Stimulated activated naive CD8-positive, alpha-beta T cell treated with anti-CD3 and anti-CD28 coated beads, Interleukin-15, amount 100 ng/mL, for 72 hours (primary cell): ENCODE measurements around the gene CABP2.
"Not testable (repeated sequence)": the region's sequence is repeated elsewhere in the genome, so short reads cannot be mapped to it uniquely, and the experiment has no call there.

Source experiments
- ATAC-seq: fragments of 150-1000 bp; cut with Tn5 transposase; 2 replicates; pipeline ENCODE4 v1.10.0; 2021; ENCODE audit warnings: mild to moderate bottlenecking, moderate library complexity
- DNase-seq, 2 donors: peaks; one replicate each; pipeline ENCODE4 v3.0.0; 2021 to 2022
- H3K27ac Mint-ChIP-seq, 2 donors: one replicate each; pipeline ENCODE4 v1.8.0; 2022; ENCODE audit warnings: mild to moderate bottlenecking in 2 of 2, mixed read lengths in 2 of 2, moderate library complexity in 2 of 2
- H3K27me3 Mint-ChIP-seq: one replicate; pipeline ENCODE4 v1.8.0; 2022; ENCODE audit warnings: mixed read lengths
- H3K4me1 Mint-ChIP-seq: one replicate; pipeline ENCODE4 v1.8.0; 2022; ENCODE audit warnings: mild to moderate bottlenecking, mixed read lengths
- H3K4me3 Mint-ChIP-seq, 2 donors: one replicate each; pipeline ENCODE4 v1.8.0; 2022; ENCODE audit warnings: mild to moderate bottlenecking in 2 of 2, mixed read lengths in 2 of 2, moderate library complexity in 1 of 2
- H3K9me3 Mint-ChIP-seq, 2 donors: one replicate each; pipeline ENCODE4 v1.8.0; 2022; ENCODE audit warnings: mixed read lengths in 2 of 2

CABP2 gene

DNA sequence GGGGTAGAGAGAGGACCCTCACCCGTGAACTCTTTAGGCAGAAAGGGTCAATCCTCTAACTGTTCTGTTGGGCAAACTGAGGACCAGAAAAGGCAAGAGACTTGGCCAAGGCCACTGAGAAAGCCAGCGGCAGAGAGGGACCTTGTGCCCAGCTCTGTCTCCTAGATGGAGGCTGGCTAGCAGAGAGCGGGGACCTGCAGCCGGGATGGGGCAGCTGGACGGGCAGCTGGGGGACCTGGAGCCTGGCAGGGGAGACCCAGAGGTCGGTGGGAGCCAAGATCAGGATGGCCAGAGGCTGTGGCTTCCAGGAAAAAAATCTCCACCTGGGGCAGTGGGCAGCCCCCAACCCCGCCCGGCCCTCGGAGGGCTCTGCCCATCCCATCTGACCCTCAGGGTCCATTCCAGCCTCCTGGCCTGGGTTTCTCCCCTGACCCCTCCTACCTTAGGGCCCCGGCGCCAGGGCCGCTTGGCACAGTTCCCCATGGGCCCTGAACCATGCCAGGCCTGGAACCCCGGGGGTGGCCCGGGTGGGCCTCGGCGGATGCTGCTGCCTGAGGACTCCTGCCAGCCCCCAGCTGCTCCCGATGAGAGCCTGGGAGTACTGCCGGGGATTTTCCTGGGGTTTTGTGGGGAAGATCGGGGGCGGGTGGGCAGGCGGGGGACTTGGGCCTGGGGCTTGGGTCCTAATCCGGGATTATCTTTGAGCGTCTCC, at the start of gene CABP2:
CABP2 (minus strand) TSS at position 603 of the 712 bp plus-strand sequence; CDS start at position 483, 120 bp downstream.
- no peak for ATAC-seq
- no peak within 1 kb of the TSS for H3K4me3 Mint-ChIP-seq
- H3K9me3 Mint-ChIP-seq = peaks cover 0 to 7% of the 10 kb centered on the region in 2 donors
- H3K4me1 Mint-ChIP-seq = no peaks in the 10 kb centered on the region
- H3K27ac Mint-ChIP-seq = no peak within 1 kb of the TSS
- no peak for DNase-seq
- no peaks in the 10 kb centered on the region for H3K27me3 Mint-ChIP-seq

GRCh38 chr11:67572747-67573419, 49.6 kb upstream of the CABP2 start:
- Mint-ChIP-seq H3K27me3 (peaks cover 34% of the 10 kb centered on the region), H3K4me3 (no peak overlapping the region), H3K4me1 (peaks cover 6% of the 10 kb centered on the region), H3K27ac (no peak overlapping the region), H3K9me3 (no peaks in the 10 kb centered on the region)
- ATAC-seq = no peak
- DNase-seq = peak in 1 of 2 donors; percentile 35

- no peak overlapping the region for H3K4me3 Mint-ChIP-seq
- ATAC-seq = no peak
- DNase-seq = no peak
- peaks cover 30% of the 10 kb centered on the region for H3K27me3 Mint-ChIP-seq
- H3K4me1 Mint-ChIP-seq = peaks cover 6% of the 10 kb centered on the region
- H3K9me3 Mint-ChIP-seq = no peaks in the 10 kb centered on the region
- no peak overlapping the region for H3K27ac Mint-ChIP-seq
Observed at GRCh38 chr11:67572305-67572704, 49.1 kb upstream of the CABP2 start.

DNA sequence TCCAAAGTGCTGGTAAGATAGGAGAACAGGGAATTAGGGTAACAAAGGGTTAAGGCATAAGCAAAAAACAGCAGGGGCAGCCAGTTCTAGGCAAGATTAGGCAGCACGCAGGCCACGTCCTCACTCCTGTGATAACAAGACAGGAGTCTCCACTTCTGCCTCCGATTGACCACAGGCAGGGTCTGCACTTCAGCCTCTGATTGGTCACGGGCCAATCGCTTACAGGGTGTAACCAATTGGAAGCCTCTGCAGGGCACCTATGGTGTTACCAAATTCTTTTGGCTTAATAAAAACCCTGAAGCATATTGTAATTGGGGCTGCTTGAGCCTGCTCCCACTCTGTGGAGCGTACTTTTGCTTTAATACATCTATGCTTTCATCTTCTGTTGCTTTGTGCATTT, 48.2 kb upstream of the CABP2 start:
- ATAC-seq (no peak), DNase-seq (no peak)
- Mint-ChIP-seq H3K4me3 (no peak overlapping the region), H3K27me3 (peaks cover 22% of the 10 kb centered on the region), H3K4me1 (peaks cover 6% of the 10 kb centered on the region), H3K27ac (no peak overlapping the region), H3K9me3 (no peaks in the 10 kb centered on the region)

GRCh38 chr11:67564230-67564629, 41.0 kb upstream of the CABP2 start:
- H3K4me3 Mint-ChIP-seq = no peak overlapping the region
- peaks cover 16% of the 10 kb centered on the region for H3K27me3 Mint-ChIP-seq
- no peaks in the 10 kb centered on the region for H3K9me3 Mint-ChIP-seq
- DNase-seq = no peak
- no peak for ATAC-seq
- H3K27ac Mint-ChIP-seq = no peak overlapping the region
- peaks cover 18% of the 10 kb centered on the region for H3K4me1 Mint-ChIP-seq

- not testable (repeated sequence) for DNase-seq, H3K27ac Mint-ChIP-seq, H3K4me3 Mint-ChIP-seq
Observed at GRCh38 chr11:67563705-67564114, 40.5 kb upstream of the CABP2 start.

GRCh38 chr11:67562963-67563704, 39.9 kb upstream of the CABP2 start:
- Mint-ChIP-seq H3K9me3 (no peaks in the 10 kb centered on the region), H3K4me1 (peaks cover 18% of the 10 kb centered on the region), H3K27me3 (peaks cover 24% of the 10 kb centered on the region), H3K4me3 (peak overlapping the region in 1 of 2 donors; percentile 26), H3K27ac (no peak overlapping the region)
- no peak for DNase-seq
- no peak for ATAC-seq

More at GRCh38 chr11:67563705-67564114, 40.5 kb upstream of the CABP2 start:
- Mint-ChIP-seq H3K4me1 (peaks cover 18% of the 10 kb centered on the region), H3K27me3 (peaks cover 21% of the 10 kb centered on the region)
- not testable (repeated sequence) for H3K9me3 Mint-ChIP-seq, ATAC-seq

DNA sequence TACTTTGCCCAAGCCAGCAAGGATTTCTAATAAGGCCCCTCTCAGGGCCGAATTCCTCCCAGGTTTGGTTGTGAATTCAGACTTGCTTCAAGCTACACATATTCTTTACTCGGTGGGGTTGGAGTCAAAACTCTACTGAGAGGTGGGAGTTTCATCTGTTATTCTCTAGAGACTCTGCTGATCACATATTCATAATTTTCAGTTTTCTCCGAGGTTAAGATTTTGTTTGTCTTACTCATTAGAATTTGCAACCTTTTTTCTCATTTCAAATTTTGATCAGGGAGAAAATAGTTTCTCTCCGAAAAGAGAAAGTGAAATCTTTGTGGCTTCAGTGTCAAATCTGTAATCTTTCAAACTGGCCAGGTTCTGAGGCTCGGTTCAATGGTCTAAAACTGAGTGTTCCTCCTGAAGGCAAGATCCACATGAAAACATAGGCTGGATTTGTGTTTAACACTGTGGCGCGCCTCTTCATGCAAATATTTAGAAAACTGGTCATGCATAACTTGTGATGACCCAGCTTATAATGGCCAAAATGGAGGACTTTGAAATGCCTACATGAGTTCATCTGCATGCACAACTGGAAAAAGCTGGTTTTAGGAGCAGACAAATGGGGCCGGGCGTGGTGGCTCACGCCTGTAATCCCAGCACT, 38.8 kb upstream of the CABP2 start:
- H3K27me3 Mint-ChIP-seq = peaks cover 24% of the 10 kb centered on the region
- ATAC-seq = peak; percentile 87
- H3K4me3 Mint-ChIP-seq = peak overlapping the region in 1 of 2 donors; percentile 24
- peaks cover 18% of the 10 kb centered on the region for H3K4me1 Mint-ChIP-seq
- peak overlapping the region in 1 of 2 donors; percentile 86 for H3K27ac Mint-ChIP-seq
- no peaks in the 10 kb centered on the region for H3K9me3 Mint-ChIP-seq
- DNase-seq = no peak

GRCh38 chr11:67558084-67558772, 35.0 kb upstream of the CABP2 start:
- Mint-ChIP-seq H3K4me3 (no peak overlapping the region), H3K27ac (no peak overlapping the region), H3K27me3 (peaks cover 17% of the 10 kb centered on the region), H3K9me3 (no peaks in the 10 kb centered on the region), H3K4me1 (peaks cover 18% of the 10 kb centered on the region)
- DNase-seq (no peak), ATAC-seq (no peak)

- DNase-seq (no peak), ATAC-seq (no peak)
- H3K27ac Mint-ChIP-seq = no peak overlapping the region
- H3K4me1 Mint-ChIP-seq = no peaks in the 10 kb centered on the region
- no peak overlapping the region for H3K4me3 Mint-ChIP-seq
- H3K9me3 Mint-ChIP-seq = peaks cover 7 to 13% of the 10 kb centered on the region in 2 donors
- H3K27me3 Mint-ChIP-seq = peaks cover 21% of the 10 kb centered on the region
Observed at GRCh38 chr11:67556244-67556643, 33.0 kb upstream of the CABP2 start.

DNA sequence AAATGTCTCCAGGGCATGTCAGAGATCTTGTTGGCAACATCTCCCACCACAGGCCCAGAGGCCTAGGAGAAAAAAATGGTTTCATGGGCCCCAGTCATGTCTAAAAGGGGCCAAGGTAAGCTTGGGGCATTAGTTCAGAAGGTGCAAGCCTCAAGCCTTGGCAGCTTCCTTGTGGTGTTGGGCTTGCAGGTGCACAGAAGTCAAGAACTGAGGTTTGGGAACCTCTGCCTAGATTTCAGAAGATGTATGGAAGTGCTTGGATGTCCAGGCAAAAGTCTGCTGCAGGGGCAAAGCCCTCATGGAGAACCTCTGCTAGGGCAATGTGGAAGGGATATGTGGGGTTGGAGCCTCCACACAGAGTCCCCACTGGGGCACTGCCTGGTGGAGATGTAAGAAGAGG, 28.5 kb upstream of the CABP2 start:
- peaks cover 13 to 20% of the 10 kb centered on the region in 2 donors for H3K9me3 Mint-ChIP-seq
- not testable (repeated sequence) for DNase-seq, H3K4me1 Mint-ChIP-seq, ATAC-seq, H3K4me3 Mint-ChIP-seq, H3K27ac Mint-ChIP-seq
- peaks cover 14% of the 10 kb centered on the region for H3K27me3 Mint-ChIP-seq

DNA sequence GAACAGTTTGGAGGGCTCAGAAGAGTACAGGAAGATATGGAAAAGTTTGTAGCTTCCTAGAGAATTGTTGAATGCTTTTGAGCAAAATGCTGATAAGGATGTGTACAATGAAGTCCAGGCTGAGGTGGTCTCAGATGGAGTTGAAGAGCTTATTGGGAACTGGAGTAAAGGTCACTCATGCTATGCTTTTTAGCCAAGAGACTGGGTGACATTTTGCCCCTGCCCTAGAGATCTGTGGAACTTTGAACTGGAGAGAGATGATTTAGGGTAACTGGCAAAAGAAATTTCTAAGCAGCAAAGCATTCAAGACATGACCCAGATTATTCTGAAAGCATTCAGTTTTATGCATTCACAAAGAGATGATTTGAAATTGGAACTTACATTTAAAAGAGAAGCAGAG, 27.9 kb upstream of the CABP2 start:
- ATAC-seq = no peak
- H3K9me3 Mint-ChIP-seq = peaks cover 13 to 20% of the 10 kb centered on the region in 2 donors
- peaks cover 17% of the 10 kb centered on the region for H3K27me3 Mint-ChIP-seq
- H3K4me3 Mint-ChIP-seq = no peak overlapping the region
- no peaks in the 10 kb centered on the region for H3K4me1 Mint-ChIP-seq
- DNase-seq = no peak
- no peak overlapping the region for H3K27ac Mint-ChIP-seq

GRCh38 chr11:67548555-67549110, 25.4 kb upstream of the CABP2 start:
- Mint-ChIP-seq H3K27ac (no peak overlapping the region), H3K4me1 (no peaks in the 10 kb centered on the region), H3K9me3 (peaks cover 13 to 20% of the 10 kb centered on the region in 2 donors), H3K4me3 (no peak overlapping the region), H3K27me3 (peaks cover 17% of the 10 kb centered on the region)
- DNase-seq (no peak), ATAC-seq (no peak)

GRCh38 chr11:67548112-67548511, 24.9 kb upstream of the CABP2 start:
- H3K27ac Mint-ChIP-seq, ATAC-seq, H3K4me3 Mint-ChIP-seq, H3K4me1 Mint-ChIP-seq, DNase-seq: not testable (repeated sequence)
- peaks cover 17% of the 10 kb centered on the region for H3K27me3 Mint-ChIP-seq
- H3K9me3 Mint-ChIP-seq = peaks cover 13 to 20% of the 10 kb centered on the region in 2 donors

- H3K4me3 Mint-ChIP-seq = no peak overlapping the region
- peaks cover 8% of the 10 kb centered on the region for H3K27me3 Mint-ChIP-seq
- ATAC-seq (no peak), DNase-seq (no peak)
- H3K27ac Mint-ChIP-seq = no peak overlapping the region
- no peaks in the 10 kb centered on the region for H3K9me3 Mint-ChIP-seq
- no peaks in the 10 kb centered on the region for H3K4me1 Mint-ChIP-seq
Observed at GRCh38 chr11:67545280-67545679, 22.0 kb upstream of the CABP2 start.
